ENCODE data around the gene GRID1.

DNA sequence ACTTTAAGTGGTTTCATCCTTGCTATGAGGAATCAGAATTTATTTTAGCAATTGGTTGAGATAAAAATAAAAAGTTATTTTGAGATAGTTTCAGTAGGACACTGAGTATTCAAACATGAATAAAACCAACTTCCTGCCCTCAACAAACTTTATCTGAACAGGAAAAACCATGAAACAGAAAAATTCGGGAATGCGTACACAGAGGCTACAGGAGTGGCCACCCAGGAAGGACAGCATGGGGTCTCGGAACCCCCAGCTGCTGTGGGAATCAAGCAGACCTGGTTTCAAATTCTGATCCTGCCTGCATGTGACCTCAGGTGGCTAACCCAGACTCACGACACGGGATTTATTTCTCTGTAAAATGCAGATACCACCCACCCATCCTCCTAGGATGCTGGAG is 49.0 kb upstream of the GRID1 start:
- no peak for TF ChIP-seq CTCF (IDR thresholded peaks at IDR 0.05)
- no peak for TF ChIP-seq POLR2AphosphoS5 (IDR thresholded peaks at IDR 0.05)

All from breast epithelium (tissue), 3 donors.